Measurements from ENCODE around the gene TMEM33. TPM values are rescaled to one million over a fixed set of nuclear protein-coding genes. Genes with fewer than 3 reads are reported as not detected.
"Not testable (repeated sequence)": the region's sequence is repeated elsewhere in the genome, so short reads cannot be mapped to it uniquely, and the experiment has no call there.

The TMEM33 gene
- total RNA-seq, 1 donor from 2014 or later: 63.7 TPM

- no peaks in the 10 kb centered on the region for H3K9me3 Mint-ChIP-seq (ENCODE audit: low read depth)
- H3K27ac Mint-ChIP-seq: no peak overlapping the region
- H3K4me3 Mint-ChIP-seq (ENCODE audit: low read depth): no peak overlapping the region
- TF ChIP-seq CTCF (IDR thresholded peaks at IDR 0.05; ENCODE audit: unreplicated experiment): no peak
- no peaks in the 10 kb centered on the region for H3K27me3 Mint-ChIP-seq
- H3K4me1 Mint-ChIP-seq (ENCODE audit: low read depth): peaks cover 7% of the 10 kb centered on the region
- H3K36me3 Mint-ChIP-seq (ENCODE audit: insufficient read depth): no peaks in the 10 kb centered on the region
- no peak for DNase-seq (ENCODE audit: low spot score, unreplicated experiment)
Observed at GRCh38 chr4:41912546-41912945, 22.7 kb upstream of the TMEM33 start.

- no peak overlapping the region for H3K4me3 Mint-ChIP-seq (ENCODE audit: low read depth)
- no peak for TF ChIP-seq CTCF (IDR thresholded peaks at IDR 0.05; ENCODE audit: unreplicated experiment)
- no peaks in the 10 kb centered on the region for H3K27me3 Mint-ChIP-seq
- no peak overlapping the region for H3K27ac Mint-ChIP-seq
- no peaks in the 10 kb centered on the region for H3K36me3 Mint-ChIP-seq (ENCODE audit: insufficient read depth)
- DNase-seq (ENCODE audit: low spot score, unreplicated experiment): no peak
- peaks cover 7% of the 10 kb centered on the region for H3K4me1 Mint-ChIP-seq (ENCODE audit: low read depth)
- H3K9me3 Mint-ChIP-seq (ENCODE audit: low read depth): no peaks in the 10 kb centered on the region
Observed at GRCh38 chr4:41913509-41913908, 21.7 kb upstream of the TMEM33 start.

GRCh38 chr4:41918278-41918677 is 17.0 kb upstream of the TMEM33 start:
- H3K27ac Mint-ChIP-seq: no peak overlapping the region
- no peaks in the 10 kb centered on the region for H3K27me3 Mint-ChIP-seq
- TF ChIP-seq CTCF (IDR thresholded peaks at IDR 0.05; ENCODE audit: unreplicated experiment): no peak
- peaks cover 25% of the 10 kb centered on the region for H3K9me3 Mint-ChIP-seq (ENCODE audit: low read depth)
- DNase-seq (ENCODE audit: low spot score, unreplicated experiment): no peak
- no peaks in the 10 kb centered on the region for H3K4me1 Mint-ChIP-seq (ENCODE audit: low read depth)
- H3K4me3 Mint-ChIP-seq (ENCODE audit: low read depth): no peak overlapping the region
- H3K36me3 Mint-ChIP-seq (ENCODE audit: insufficient read depth): peaks cover 3% of the 10 kb centered on the region

- not testable (repeated sequence) for H3K36me3 Mint-ChIP-seq (ENCODE audit: insufficient read depth); H3K4me3 Mint-ChIP-seq (ENCODE audit: low read depth); DNase-seq (ENCODE audit: low spot score, unreplicated experiment); H3K27me3 Mint-ChIP-seq; H3K27ac Mint-ChIP-seq; H3K4me1 Mint-ChIP-seq (ENCODE audit: low read depth)
- peaks cover 25% of the 10 kb centered on the region for H3K9me3 Mint-ChIP-seq (ENCODE audit: low read depth)
Observed at GRCh38 chr4:41920416-41920815, 14.8 kb upstream of the TMEM33 start.

- H3K27ac Mint-ChIP-seq: no peak overlapping the region
- H3K27me3 Mint-ChIP-seq: no peaks in the 10 kb centered on the region
- TF ChIP-seq CTCF (IDR thresholded peaks at IDR 0.05; ENCODE audit: unreplicated experiment): no peak
- H3K36me3 Mint-ChIP-seq (ENCODE audit: insufficient read depth): peaks cover 3% of the 10 kb centered on the region
- DNase-seq (ENCODE audit: low spot score, unreplicated experiment): no peak
- no peak overlapping the region for H3K4me3 Mint-ChIP-seq (ENCODE audit: low read depth)
- no peaks in the 10 kb centered on the region for H3K4me1 Mint-ChIP-seq (ENCODE audit: low read depth)
- H3K9me3 Mint-ChIP-seq (ENCODE audit: low read depth): peaks cover 25% of the 10 kb centered on the region
Observed at GRCh38 chr4:41921476-41921875, 13.8 kb upstream of the TMEM33 start.

GRCh38 chr4:41927796-41928499 is 7.3 kb upstream of the TMEM33 start:
- Mint-ChIP-seq H3K4me1 (ENCODE audit: low read depth) (no peaks in the 10 kb centered on the region), H3K27ac (no peak overlapping the region)

More at GRCh38 chr4:41927796-41928499, 7.3 kb upstream of the TMEM33 start:
- no peak for DNase-seq (ENCODE audit: low spot score, unreplicated experiment)
- Mint-ChIP-seq H3K4me3 (ENCODE audit: low read depth) (no peak overlapping the region), H3K27me3 (peaks cover 3% of the 10 kb centered on the region), H3K9me3 (ENCODE audit: low read depth) (peaks cover 2% of the 10 kb centered on the region), H3K36me3 (ENCODE audit: insufficient read depth) (peaks cover 1% of the 10 kb centered on the region)
- no peak for TF ChIP-seq CTCF (IDR thresholded peaks at IDR 0.05; ENCODE audit: unreplicated experiment)
